Epithelial cell of proximal tubule (primary cell): Measurements from ENCODE around the gene ODC1. TPM values are rescaled to one million over a fixed set of nuclear protein-coding genes. Genes with fewer than 3 reads are reported as not detected.
"Not testable (repeated sequence)": the region's sequence is repeated elsewhere in the genome, so short reads cannot be mapped to it uniquely, and the experiment has no call there.

Experiments
- DNase-seq: peaks from one replicate; pipeline ENCODE4 v3.0.0-alpha.2; 2011; ENCODE audit warnings: low read depth
- H3K4me3 ChIP-seq: 2 replicates; pipeline ENCODE4 v1.5.1; 2011; ENCODE audit warnings: low read depth, mild to moderate bottlenecking, low read length
- CTCF ChIP-seq: conservative IDR thresholded peaks from 2 replicates; pipeline ENCODE4 v1.5.1; 2012; ENCODE audit warnings: low read depth, mild to moderate bottlenecking, low read length
- total RNA-seq: library from RNA; depleted of rRNA; stranded (reverse); fragments of >200 nt; gene quantifications from 2 replicates; pipeline ENCODE4 v1.2.3, GENCODE V29; 2015

The ODC1 gene
- total RNA-seq, 1 donor from 2014 or later = 134 TPM

- peak overlapping the region; percentile 63 for H3K4me3 ChIP-seq
- TF ChIP-seq CTCF = peak; percentile 11
- DNase-seq = no peak
These were observed 730 bp downstream of the ODC1 start for GRCh38 chr2:10447300-10447894.

- no peak for TF ChIP-seq CTCF
- no peak for DNase-seq
- peak overlapping the region; percentile 63 for H3K4me3 ChIP-seq
These were observed 1.5 kb downstream of the ODC1 start for GRCh38 chr2:10446631-10447030.

GRCh38 chr2:10444463-10444862 lies 3.7 kb downstream of the ODC1 start:
- no peak for TF ChIP-seq CTCF
- H3K4me3 ChIP-seq = no peak overlapping the region
- DNase-seq = no peak

GRCh38 chr2:10442469-10443126 lies 5.5 kb downstream of the ODC1 start:
- not testable (repeated sequence) for H3K4me3 ChIP-seq, DNase-seq

- no peak for TF ChIP-seq CTCF
- no peak overlapping the region for H3K4me3 ChIP-seq
- no peak for DNase-seq
These were observed 6.2 kb downstream of the ODC1 start for GRCh38 chr2:10441948-10442347.

- H3K4me3 ChIP-seq = no peak overlapping the region
- no peak for DNase-seq
- TF ChIP-seq CTCF = no peak
These were observed 7.4 kb downstream of the ODC1 start for GRCh38 chr2:10440736-10441135.

- no peak overlapping the region for H3K4me3 ChIP-seq
- no peak for DNase-seq
- no peak for TF ChIP-seq CTCF
These were observed 8.2 kb downstream of the ODC1 start for GRCh38 chr2:10439971-10440370.
